NCI-H1105 (cell line): ENCODE data around the gene PER2.

Experiments used
- DNase-seq: peaks from one replicate; lab custom pipeline; 2025; lab: John Stamatoyannopoulos, UW

PER2 gene

DNA sequence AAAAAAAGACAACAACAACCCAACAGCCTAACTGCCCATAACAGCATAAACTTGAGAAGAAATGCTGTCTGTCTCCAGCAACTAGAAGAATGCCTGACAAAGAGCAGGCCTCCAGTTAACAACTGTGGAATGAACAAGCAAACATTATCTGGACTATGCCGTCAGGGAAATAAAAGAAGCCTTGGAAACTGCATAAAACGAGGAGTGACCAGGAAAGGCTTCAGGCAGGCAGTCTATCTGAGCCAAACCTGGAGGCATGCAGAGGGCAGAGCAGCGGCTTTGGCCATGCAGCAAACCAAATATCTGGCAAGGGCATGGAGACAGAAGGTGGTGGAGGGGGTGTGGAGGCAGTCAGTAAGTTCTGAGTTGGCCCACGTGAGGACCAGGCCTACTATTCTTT, 59.7 kb downstream of the PER2 start:
- DNase-seq, result no peak

DNA sequence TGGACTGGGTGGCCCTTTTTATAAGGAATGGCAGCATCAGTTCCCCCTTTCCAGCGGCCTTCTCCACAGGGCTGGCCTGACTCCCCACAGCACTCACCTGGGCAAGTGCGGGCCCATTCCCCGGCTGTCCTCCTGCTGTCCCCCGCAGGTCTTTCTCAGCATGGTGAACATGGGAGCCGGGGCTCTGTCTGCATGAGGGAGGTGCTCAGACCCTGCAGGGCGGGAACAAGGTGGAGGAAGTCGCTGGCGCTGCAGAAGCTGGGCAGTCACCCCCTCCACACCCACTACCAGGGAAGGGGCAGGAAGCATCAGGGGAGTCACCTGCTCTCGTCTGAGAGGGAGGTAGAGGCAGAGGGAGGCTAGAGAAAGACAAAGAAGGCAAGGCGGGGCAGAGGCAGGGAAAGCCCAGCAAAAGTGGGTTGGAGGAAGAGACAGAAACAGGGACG, 60.8 kb downstream of the PER2 start:
- DNase-seq, result no peak

DNA sequence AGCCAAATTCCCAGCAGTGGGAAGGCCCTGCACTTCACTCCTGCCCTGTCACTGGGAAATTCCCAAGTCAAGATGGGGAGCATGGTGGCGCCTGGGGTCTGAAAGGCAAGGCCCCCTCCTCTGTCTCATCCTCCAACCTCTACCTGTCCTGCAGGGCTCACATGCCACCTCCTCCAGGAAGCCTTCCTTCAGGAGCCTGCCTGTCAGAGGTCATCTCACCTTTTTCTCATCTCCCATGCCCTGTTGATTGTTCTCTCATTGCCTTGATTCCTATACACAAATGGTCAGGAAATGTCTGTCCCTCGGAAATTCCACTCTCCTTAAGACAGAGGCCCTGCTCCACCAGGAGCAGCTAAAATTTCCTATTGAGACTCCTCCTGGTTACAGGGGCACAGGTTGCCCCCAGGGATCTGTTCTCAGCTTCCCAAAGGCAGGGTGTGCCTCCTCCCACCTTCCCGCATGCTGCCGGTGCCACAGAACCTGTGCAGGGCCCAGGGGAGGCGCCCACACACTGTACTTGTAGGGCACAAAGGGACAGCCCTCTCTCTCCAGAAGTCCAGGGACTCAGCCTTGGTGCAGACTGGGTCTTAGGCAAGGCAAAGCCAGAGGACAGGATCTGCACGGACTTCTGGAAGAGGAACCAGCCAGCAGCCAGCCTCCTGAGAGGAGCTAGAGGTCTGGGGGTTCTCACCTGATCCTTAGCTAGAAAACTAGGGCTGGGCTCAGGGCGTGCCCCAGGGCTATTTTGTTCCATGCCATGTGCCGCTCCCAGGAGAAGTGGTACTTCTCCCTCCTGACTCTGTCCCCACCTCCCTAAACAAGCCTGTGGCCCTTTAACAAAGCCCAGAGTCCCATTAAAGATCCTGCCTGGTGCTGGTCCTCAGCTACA, 61.5 kb downstream of the PER2 start:
- no peak for DNase-seq

DNA sequence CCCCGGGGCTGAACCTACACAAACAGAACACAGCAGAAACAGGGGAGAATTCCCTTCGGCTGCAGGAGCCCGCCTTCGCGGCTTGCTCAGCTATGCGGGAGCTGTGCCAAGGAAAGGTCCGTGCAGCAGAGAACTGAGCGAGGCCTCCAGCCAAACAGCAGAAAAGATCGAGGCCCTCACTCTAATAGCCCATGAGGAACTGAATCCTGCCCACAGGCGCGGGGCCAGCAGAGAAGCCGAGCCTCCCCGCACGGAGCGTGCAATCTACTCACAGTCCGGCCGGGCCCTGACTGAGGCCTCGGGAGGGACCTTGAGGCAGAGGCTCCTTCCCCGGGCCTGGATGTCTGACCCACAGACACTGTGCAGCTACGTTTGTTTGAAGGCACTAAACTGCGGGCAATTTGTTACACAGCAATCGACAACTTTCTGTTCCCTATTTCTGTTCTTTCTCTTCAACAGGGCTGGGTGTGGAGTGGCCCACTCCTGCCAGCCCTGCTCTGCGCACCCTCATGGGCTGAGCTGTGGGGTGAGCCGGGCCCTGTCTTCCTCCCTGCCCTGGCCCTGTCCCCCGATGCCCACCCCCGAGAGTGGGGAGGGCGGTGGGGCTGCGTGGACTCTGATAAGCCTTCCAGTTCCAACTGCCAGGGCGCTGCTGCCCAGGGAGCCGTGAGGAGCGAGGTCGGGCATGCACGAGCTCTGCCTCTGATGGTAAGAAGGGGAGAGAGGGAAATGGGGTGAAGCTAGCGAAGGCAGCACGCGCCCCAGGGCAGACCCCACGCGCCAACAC, 62.3 kb downstream of the PER2 start:
- DNase-seq, result no peak

DNA sequence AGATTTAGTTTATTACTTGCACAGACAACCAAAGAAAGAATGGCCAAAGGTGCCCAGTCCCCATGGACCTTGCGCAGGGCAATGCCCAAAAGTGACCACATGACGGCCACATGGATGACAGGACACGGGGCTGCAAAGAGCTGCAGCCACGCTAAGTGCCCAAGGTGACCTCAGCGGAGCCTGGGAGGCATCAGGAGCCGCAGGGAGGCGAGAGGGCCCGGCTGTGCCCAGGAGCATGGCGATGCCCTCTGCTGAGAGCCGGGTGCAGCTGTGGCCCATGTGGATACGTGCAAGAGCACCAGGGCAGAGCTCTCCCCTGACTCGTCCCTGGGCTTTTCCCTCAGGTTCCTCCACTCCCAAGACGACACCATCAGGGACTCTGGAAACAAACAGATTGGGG, 63.3 kb downstream of the PER2 start:
- DNase-seq, result no peak

DNA sequence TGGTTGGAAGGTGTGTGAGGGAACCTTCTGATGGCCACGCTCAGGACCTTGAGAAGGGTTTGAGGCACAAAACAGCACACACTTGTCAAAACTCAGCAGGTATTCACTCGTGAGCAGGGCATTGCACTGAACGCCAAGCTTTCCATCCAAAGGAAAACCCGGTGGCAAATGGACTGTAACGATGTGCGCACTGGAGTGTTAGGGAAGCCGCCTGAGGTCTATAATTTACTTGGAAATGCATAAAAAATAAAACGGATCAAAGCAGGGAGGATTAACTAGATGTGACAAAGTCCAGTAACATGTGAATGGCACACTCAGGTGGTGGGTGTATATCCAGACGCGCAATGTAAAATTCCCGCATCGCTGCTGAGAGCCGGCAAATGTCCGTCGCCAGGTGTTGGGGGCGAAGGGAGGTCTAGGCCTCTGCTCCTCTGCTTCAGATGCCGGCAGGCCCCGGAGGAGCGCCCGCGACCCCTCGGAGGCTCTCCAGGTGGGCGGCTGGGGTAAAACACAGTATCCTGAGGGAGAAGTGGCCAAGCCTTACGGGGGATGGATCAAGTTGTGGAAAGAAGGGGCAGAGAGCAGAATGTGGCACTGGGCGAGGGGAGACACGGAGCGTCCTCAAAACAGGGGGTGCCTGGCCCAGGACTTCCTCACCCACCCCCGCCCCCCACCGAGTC, 63.9 kb downstream of the PER2 start:
- DNase-seq, result no peak

DNA sequence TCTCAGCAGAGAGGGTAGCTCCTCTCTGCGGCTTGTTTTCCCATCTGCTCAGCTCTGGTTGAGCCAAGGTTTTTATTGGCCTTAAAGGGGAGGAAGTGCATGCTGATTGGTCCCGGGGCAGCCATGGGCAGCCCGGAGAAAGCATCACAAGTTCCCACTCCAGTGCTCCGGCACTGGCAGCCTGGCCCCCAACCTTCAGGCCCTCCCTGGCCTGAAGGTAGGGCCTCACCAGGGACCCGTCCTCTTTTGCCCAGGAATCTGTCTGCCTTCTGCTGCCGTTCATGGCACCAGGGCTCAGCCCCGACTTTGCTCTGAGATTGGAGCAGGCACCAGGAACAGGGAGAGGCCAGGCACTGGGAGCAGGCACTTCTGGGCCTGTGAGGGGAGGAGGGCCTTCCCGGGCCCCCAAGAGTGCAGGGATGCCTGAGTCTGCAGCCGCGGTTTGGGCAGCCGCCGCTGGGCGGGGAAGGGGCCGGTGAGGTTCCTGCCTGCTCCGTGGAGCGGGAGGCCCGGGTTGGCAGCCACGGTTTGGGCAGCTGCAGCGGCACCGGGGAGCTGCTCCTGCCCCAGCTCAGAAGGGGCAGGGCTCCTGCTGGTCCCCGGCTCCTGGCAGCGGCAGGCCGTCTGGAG, 67.4 kb downstream of the PER2 start:
- no peak for DNase-seq

DNA sequence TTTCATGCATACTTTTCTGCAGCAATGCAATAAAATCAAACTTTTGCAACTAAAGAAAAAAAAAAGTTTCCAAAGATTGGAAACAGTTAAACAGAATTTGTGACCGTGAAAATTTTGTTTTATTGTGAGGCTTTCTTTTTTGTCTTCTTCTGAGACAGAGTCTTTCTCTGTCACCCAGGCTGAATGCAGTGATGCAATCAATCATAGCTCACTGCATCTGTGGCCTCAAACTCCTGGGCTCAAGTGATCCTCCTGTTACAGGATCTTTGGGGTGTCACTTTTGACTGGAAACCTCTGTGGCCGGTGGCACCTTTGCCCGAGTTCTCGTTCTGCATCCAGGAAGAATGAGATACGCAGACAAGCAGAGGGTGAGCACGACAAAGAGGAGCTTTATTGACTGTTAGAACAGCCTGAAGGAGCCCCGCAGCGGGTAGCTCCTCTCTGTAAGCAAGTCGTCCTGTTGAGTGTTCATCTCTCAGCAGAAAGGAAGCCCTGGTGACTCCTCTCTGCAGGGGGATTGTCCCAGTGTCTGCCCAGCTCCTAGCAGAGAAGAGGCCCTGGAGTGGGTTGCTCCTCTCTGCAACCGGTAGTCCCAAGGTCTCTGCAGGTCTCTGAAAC, 68.0 kb downstream of the PER2 start:
- DNase-seq, result no peak

DNA sequence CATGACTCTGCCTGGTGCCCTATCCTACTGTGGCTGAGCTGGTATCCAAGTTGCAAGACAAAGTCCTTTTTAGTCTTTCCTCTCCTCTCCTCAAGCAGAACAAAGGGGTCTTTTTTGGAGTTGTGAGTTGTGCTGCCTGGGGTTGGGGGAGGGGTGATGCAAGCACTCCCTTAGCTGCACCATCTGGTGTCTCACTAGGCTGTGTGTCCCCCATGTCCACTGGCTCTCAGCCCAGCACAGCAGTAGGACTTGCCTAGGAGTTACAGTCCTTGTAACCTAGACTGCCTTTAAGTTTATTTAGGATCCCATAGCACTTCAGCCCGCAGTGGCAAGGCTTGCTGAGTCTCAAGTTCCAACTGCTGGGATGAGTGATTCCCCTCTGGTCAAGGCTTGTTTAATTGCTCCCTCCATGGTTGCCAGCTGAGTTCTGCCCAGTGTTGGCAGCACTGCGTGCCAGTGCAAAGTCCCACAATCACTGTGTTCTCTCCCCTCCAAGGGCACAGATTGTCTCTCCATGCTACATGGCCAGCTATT, 71.7 kb downstream of the PER2 start:
- DNase-seq, result no peak

DNA sequence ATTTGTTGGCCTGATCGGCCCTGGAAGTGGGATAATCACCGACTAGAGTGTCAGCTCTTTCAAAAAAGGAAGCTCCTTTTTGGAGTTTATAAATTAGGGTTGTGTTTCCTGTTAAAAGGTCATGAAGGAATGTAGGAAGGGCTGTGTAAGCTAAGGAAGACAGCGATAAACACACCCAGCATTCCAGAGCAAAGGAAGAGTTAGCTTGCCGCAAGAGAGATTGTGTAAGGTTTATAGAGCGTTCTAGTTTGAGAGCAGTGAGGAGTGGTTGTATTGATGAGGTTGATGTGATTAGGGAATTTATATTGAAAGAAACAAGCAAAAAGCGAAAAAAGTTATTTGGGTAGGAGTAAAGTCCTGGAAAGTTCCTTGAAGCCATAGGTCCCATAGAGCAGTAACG, 81.4 kb downstream of the PER2 start:
- no peak for DNase-seq

DNA sequence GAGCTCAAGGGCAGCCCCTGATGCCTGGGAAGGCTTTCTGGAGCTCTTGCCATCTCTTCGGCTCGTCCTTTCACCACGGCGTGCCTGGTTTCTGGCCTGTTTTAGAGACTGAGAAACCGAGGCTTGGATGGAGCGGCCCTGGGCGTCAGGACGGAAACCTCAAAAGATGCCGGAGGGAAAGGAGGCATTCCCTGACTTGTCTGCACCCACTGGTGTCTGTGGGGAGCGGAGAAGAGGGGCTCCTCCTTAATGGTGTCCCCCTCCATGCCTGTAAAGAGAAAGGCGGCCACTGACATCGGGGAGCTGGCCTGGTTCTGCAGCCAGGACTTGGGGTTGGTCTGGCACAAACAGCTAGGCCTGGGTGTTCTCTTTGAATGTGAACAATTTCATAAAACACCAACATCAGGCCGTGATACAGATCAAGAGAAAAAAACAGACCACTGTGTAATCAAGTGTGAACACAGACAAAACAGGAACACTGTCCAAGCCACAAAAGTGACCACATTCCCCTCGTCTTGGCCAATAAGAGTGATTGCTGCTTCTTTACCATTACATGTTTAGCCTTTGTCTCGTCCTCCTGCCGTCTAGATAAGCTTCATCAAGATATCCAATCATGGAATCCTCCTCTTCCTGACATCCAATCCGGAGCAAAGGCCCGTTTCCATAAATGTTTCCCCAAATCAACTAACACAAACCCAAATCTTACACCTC, 84.3 kb downstream of the PER2 start:
- DNase-seq, result no peak

DNA sequence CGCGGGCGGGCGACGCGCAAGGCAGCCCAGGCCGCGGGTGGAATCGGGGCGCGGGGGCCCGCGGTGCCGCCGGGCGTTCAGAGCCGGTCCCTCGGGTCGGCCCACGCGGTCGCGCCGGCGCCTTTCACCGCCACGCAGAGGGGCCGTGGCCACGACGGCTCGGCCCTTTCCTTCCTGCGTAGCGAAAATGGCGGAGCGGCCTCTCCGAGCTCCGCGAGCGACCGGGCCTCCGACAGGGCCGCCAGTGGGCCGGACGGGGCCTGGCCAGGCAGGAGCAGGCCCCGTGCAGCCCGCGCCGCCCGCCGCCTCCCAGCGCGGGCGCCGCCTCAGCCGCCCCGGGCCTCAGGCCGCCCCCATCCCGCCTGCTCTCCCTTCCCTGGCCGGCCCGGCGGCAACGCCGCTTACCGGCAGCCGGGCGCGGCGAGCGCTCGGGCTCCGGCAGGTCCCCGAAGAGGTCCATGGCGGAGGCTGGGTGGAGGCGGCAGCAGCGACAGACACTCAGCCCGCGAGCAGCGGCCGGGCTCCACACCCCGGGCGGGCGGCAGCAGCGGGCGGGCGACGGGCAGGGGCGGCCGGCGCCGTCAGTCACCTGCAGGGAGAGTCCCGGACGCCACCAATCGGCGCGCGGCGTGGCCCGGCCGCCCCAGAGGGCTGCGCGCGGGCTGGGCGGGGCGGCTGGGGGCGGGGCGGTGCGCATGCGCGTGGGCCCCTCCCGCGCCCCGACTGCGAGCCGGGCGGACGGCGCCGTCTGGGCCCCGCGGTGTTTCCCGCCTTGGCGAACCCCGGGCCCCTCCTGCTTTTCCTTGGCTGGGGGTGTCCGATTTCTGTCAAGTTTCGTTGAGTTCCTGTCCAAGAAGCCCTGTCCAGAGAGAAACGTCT, 85.1 kb downstream of the PER2 start, which contains the start of gene ILKAP:
ILKAP (minus strand) TSS at position 602 of the 879 bp plus-strand sequence; CDS start at position 460, 142 bp downstream.
- peak; percentile 82 for DNase-seq

DNA sequence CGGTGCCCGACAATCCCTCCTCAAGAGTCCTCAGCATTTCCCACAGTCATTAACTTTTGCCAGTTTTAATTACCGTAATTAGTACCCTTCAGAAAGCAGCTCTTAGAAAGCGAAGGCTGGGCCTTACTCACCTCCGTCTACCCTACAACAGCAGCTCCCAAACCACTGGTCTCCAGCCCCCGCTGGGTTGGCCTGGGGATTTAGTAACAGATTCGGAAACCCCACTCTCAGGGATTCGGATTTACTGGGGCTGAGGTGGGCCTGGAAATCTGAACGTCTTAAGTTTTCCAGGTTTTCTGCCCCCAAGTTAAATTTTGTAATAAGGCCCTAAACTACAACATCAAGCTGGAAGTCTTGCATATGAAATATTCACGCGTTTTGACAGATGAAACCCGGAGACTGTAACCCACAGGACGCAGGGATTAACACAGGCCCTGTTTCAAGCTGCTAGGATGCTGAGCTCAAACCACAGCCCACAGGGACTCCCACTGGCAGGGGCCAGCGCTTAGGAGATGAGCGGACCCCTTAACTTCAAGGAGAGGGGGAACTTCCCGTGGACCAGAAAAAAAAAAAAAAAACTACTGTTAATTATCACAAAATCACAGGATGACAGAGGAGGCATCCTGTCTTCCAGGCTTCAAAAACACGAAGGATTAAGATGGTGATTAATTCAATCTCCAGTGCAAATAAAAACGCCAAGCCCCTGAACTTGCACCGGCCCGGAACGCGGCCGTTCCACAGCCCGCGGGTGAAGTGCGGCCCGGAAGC, 85.9 kb downstream of the PER2 start:
- DNase-seq, result no peak
